T-helper 1 cell treated with Interleukin-12 subunit alpha and Interleukin-12 subunit beta and Interleukin-4 antibody, amounts not matched to agents 30 ng/mL and 1 ng/mL, for 36 hours (primary cell): ENCODE results near the gene EZH2. TPM values are rescaled to one million over a fixed set of nuclear protein-coding genes. Genes with fewer than 3 reads are reported as not detected.

ENCODE experiments used
- intact Hi-C: fragments of 100-400 bp; cut with micrococcal nuclease; formaldehyde crosslinking; loops from one replicate; pipeline ENCODE4 v1.15.1; 2024
- total RNA-seq: library from RNA; stranded (reverse); gene quantifications from 2 replicates; pipeline ENCODE4 v1.2.3, GENCODE V29; 2022

The EZH2 gene
- total RNA-seq, 1 donor from 2014 or later = 73.6 TPM

DNA sequence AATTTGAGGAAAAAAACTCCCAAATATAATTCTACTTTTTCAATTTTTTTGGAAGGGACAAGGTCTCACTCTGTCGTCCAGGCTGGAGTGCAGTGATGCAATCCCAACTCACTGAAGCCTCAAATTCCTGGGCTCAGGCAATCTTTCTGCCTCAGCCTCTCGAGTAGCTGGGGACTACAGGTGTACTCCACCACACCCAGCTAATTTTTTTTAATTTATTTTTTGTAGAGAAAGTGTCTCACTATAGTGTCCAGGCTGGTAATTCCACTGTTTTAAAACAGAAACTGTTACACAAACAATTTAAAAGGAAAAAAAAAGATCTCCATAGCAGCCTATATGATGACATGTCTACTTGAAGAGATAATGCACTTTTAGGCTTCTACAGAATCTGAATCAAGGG is 25.6 kb downstream of the EZH2 start:
- intact Hi-C loops = no loop called here

DNA sequence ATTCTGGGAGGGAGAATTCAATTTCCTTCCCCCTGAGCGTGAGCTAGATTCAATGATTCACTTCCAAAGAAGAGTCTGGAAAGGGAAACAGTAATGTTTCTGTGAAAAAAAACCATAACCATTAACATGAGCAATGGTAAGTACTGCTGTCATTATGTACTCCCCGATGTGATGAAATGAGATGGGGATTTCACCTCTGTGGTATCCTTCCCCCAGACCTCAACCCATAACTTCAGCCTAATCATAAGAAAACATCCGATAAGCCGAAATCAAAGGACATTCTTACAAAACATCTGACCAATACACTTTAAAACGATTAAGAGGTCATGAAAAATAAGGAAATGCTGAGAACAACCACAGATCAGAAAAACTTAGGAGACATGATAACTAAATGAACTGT is 27.2 kb downstream of the EZH2 start:
- intact Hi-C loops = loop anchor here (1.0 to 2.0 kb wide), 6 partner anchors 8 to 282 kb away; no protein-coding TSS in a partner anchor

DNA sequence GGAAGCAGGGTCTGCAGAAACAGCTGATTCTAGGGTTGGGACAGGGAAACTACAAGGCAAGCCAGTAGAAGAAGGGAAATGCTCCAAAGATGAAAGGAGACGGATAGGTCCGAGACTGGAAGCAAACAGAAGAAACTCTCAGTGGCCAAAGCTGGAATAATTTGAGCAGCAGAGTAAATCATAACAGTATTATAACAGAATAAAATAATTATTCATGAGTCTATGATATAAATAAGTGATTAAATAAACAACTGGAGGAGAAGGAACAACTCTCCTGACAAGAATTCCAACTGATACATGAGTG is 27.6 kb downstream of the EZH2 start:
- intact Hi-C loops = loop anchor here (1.0 to 2.0 kb wide), 5 partner anchors 27 to 281 kb away; no protein-coding TSS in a partner anchor

DNA sequence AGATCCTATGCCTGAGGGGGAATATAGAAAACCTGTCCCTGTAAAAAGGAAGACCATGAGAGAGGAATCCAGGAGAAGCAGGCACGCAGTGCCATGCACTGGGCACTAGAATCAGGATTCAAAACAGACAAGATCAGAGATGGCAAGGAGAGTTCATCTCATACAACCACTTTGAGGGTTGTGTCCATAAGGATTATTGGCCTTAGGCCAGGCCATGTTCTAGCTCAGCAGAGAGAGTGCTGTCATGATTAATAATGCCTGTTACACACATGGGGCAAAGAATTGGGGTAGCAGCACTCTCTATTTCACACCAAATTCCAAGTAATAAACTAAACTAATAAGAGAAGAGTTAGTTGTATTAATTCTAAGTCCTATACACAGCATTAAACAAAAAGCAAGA is 29.1 kb downstream of the EZH2 start:
- intact Hi-C loops = no loop called here

DNA sequence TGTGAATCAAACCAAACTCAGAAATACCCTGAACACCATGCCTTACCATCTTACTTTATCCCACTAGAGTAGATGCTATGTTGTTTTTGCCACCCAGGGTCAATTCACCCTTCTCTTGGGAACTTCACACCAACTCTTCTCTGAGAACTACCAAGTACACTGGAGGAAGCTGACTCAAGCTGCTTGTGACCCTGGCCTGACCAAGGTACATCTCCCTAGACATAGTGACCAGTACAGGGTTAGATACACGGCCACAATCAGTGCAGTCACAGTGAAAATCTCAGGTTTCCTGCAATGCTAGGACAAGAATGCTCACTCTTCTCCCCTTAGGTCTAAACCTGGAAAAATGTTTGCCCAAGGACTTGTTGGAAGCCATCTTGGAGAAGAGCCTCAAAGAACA is 31.8 kb downstream of the EZH2 start:
- intact Hi-C loops = no loop called here

DNA sequence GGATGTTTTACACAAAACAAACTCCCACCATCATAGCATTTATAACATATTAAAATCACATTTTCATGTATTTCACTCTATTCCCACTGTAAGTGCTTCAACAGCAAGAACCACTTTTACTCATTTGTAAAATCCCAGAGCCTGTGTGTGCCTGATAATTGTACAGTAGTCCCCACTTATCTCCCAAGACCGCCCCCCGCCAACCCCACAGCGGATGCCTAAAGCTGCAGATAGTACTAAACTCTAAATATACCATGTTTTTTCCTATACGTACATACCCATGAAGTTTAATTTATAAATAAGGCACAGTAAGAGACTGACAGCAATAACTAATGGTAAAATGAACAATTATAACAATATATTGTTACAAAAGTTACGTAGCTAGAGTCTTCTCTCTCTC is 33.5 kb downstream of the EZH2 start:
- intact Hi-C loops = no loop called here

DNA sequence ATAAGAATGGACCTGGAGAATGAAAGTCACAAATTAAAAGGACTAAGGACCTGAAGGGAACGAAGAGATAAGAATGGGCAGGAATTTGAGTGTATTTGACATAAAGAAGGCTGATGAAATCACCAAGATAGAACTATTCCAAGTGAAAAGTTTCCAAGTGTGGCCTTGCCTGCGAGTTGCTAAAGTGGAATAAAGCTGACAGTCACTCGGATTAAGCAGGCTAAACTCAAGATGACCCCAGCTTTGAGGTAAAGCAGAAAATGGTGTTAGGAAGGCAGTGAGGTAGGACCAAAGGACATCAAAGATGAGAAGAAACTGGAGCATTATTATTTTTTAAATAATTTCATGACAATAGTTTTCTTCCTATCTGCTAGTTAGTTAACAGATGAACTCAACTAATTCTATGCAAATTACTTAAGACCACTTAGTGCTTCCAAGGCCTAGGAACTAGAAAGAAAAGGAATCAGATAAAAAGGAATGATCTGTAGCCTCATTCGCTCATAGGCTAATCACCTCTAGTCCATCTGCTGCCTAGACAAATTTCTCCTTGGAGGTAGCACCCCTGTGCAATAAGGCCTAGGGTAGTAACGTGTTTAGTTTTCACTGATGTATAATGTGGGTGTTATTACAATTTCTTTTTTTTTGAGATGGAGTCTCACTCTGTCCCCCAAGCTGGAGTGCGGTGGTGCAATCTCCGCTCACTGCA is 34.5 kb downstream of the EZH2 start:
- intact Hi-C loops = loop anchor here (1.0 kb wide), 1 partner anchor 96 kb away; no protein-coding TSS in a partner anchor

DNA sequence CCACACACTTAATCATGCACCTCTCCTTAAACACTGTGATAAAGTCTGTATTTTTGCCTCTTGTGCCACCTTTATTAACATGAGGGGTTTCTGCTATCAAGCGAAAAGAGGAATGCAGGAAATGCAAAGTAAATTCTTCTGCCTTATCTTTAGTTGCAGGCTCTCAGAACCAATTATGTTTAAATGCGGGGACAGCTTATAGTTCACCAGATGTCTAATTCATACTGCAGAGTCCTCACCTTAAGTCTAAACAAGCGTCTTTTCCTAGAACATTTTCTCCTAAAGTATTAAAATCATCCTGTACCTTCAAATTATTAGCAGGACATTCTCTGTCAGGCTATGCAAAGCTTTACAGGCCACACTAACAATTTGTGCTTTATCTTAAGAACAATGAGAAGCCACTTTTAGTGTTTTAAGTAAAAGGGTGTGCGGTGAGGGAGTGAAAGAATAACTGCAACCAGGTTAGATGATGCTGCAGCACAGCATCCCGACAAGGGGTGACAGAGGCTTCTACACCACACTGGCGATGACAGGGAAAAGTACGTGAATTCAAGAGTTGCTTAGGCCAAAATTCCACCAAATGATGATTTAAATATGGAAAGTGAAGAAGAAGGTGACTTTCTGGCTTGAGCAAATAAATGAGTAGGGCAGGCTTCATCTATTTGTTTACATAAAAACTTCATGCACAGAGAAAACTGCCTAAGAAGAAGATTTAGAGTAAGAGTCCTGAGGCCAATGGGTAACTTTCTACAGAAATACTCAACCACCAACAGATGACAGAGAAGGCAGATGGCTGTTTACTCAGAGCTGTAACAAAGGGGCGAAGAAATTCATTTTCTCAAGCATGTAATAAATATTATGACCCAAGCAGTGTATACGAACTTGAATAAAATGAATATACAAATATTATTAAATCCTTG is 36.0 kb downstream of the EZH2 start:
- intact Hi-C loops = no loop called here

DNA sequence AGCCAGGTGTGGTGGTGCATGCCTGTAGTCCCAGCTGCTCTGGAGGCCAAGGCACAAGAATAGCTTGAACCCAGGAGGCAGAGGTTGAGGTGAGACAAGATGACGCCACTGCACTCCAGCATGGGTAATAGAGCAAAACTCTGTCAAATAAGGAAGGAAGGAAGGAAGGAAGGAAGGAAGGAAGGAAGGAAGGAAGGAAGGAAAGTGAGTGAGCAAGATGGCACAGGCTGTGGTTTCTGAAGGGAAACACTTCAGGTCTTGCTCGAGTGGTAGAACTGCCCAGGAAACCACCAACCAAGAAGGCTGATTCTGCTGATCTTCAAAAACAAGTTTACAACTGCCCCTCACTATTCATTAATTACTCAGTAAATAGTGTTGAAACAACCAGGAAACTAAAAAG is 45.2 kb downstream of the EZH2 start:
- intact Hi-C loops = no loop called here

DNA sequence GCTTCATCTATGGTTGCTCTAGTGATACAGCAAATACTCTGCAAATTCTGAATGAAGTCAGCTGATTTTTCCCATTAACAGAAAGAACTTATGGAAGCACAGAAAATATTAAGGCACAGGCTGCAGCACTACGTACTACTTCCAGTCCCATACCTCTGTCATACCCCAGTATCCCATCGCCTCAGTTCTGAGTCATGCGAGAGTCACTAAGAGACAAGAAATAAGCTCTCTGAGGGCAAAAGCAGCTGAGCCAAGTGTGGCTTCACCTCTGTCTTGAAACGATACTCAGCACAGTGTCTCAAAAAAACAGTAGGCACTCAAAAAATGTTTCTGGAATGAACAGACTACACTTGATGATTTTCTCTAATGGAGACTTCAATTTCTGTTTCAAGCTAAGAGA is 48.2 kb downstream of the EZH2 start:
- intact Hi-C loops = no loop called here

DNA sequence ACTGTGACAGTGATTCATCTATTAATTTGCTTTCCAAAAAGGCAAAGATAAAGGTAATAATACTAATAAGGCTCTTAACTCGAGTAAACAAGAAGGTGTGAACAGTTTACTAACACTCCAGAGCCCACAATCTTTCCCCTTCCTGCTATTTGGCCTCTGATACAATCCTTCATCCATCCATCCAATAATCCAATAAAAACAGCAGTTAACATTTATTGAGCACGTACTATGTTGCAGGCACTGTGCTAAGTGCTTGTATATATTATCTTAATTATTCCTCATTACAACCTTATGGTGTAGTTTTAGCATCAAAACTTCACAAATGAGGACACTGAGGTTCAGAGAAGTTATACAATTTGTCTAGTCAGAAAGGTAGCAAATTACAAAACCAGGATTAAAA is 49.5 kb downstream of the EZH2 start:
- intact Hi-C loops = no loop called here

DNA sequence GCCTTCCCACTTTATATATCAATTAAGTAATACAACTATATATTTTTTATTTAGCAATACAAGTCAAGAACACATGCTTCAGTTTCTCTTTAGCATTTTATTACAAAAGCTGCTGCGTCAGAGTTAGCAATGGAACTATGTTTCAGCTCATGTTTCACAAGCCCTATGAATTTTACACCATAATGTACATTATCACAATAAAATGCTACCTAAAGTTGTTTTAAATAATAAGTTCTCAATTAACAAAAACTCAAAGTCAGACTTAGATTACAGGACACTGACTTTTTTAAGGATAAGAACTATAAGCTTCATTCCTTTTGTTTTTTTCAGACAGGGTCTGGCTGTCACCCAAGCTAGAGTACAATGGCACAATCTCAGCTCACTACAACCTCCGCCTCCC is 52.3 kb downstream of the EZH2 start:
- intact Hi-C loops = no loop called here

DNA sequence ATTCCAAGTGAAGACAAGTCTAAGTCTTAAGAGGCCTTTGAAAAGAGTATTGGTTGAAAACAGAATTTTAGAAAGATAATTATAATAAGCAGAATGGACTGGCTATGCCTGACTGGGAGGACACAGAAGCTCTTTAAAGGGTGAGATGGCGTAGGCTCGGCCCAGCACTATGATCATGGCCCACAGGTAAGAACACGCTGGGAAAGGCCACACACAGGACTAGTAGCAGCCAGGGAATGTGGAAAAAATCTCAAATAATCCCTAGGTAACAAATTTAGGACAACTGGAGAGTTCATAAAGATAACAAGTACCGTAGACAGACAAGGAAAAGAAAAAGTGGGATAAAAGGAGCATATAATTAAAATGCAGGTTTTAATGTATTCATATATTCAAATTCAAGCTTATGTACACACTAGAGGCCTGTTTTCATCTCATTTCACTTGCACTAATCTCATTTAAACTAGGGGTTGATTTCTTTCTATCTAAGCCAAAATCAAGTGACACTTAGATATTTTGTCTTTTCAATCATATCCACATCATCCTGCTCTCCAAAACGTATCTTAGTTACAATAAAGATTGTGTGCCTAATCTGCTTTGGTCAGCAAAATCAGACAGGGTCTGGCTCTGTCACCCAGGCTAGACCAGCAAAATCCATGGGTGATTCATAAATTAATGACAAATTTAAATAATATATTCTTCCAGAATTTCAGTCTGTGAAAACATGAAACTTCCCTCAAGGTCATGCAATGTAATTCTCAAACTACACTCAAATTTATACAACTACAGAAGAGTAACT is 53.0 kb downstream of the EZH2 start:
- intact Hi-C loops = no loop called here

DNA sequence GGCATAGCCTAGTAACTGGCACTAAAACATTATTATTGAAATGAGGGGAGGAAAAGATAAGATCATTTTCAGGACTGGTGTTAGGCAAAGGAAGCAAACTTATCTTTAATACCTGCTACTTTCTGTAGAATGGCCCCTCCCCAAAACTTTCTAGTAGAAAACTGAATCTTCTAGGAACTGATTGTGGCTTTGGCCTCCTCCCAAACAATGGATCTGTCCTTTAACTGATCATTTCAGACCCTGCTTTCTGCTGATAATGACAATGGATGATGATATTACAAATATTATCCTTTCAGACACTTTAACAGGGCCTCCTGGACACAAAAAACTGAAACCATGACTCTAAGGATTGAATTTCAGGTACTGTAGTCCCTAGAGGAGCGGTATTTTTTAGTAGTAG is 55.1 kb downstream of the EZH2 start:
- intact Hi-C loops = no loop called here

DNA sequence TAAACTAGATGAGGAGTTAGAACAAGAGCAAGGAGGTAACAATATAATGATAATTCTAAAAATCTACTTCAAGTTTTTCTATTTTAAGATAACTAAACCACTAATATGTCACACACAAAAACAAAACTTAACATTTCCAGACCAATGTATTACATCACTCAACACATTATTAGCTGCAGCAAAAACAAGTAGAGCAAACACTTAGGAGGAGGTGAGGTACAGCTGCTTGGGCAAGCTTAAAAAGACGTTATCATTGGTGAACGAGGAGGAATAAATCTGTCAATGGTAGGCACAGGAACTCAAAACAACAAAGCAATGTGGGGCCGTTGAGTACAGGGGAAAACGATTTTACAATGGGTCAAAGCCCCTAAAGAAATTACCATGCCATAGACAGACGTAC is 58.8 kb downstream of the EZH2 start:
- intact Hi-C loops = no loop called here

DNA sequence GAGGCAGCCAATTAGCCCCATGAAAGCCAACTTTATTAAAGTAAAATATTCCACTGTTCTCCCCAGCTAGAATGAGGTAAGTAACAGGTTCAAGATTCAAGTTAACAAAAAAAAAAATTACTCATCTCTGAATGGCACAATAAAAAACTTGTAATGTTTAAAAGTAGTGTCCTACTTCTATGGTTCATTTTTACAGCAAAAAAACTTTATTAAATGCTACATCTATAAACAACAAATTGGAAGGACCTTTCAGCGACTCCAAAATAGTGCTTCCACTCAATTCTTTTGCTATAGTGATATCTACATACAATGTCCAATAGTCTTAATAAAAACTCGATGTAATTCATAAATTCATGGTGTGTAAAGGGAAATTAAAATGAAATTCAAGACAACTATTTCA is 59.2 kb downstream of the EZH2 start:
- intact Hi-C loops = no loop called here

DNA sequence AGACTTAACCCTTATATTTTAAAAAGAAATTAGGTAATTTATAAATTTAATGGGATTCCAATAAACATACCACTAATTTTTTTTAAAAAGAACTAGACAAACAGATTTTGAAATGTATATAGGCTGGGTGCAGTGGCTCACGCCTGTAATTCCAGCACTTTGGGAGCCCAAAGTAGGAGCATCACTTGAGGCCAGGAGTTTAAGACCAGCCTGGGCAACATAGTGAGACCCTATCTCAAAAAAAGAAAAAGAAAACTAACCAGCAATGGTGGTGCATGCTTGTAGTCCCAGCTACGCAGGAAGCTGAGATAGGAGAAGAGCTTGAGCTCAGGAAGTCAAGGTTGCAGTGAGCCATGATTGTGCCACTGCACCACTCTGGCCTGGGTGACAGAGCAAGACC is 62.7 kb downstream of the EZH2 start:
- intact Hi-C loops = no loop called here

DNA sequence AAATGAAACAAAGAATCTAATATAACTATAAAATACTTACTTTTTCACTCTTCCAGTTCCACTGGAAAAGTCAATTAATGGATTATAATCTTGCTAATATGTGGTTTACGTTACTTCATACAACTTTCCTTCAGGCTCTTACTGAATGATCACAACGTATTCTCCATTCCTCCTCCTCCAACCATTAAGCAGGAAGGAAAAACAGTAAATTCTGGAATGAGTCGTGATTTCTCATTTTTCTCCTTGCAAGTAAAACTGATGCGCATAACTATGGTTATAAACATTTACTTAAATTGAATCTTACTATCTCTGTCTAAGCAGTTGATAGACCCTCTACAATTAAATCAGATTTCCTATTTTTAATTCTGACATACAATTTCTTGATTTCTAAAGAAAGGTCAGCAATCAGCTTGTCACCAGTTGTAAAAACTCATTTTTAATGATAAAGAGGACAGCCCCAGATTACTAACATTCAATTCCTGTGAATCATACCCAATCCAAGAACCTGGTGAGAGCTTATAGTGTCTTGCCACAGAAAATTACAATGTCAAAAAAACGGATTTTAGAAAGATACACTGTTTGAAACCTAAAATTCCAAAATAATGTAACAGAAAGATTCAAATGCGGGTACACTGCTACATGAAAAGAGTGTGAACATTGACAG is 64.3 kb downstream of the EZH2 start:
- intact Hi-C loops = loop anchor here (5.0 kb wide), 1 partner anchor 142 kb away; no protein-coding TSS in a partner anchor

DNA sequence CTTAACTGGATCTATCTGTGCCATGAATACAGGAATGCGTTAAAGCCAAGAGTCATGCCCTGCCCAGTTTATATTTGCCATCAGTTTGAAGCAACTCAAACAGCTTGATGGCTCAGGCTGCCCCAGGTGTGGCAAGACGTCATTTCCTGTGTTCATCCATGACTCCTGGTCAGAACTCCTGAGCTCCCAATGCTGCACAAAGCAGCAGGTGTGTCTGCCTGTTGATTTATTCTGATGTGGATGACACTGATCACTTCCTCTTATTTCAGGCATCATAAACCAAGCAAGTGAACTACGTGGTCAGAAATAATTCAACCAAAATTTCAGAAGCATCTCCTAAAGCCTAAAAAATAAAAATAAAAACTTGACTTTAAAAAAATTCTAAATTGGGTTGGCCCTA is 68.5 kb downstream of the EZH2 start:
- intact Hi-C loops = loop anchor here (5.0 kb wide), 1 partner anchor 147 kb away; no protein-coding TSS in a partner anchor

DNA sequence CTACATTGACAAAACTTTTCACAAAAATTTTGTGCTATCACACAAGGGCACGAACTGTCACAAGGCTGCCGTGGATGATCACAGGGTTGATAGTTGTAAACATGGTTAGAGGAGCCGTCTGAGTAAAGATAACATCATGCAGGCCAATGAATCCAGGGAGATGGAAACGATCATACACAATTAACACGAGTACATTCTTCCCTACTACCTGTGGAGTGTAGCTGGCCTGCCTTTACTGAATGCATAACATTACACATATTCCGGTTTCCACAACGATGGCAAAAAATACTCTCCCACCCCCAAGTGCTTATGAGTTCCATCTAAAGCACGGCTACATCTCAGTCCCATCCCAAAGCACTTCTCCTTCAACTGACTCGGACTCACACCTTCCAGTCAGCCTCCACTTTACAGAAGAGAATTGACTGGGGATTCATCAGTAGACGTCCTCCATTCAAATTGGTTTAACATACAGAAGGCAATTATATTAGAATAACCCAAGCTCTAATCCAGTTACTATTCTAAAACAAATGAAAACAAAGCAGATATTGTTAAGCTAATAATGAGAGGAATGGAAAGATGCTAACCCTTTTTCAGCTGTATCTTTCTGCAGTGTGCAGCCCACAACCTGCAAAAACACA is 69.0 kb downstream of the EZH2 start:
- intact Hi-C loops = loop anchor here (5.0 kb wide), 1 partner anchor 147 kb away; no protein-coding TSS in a partner anchor

DNA sequence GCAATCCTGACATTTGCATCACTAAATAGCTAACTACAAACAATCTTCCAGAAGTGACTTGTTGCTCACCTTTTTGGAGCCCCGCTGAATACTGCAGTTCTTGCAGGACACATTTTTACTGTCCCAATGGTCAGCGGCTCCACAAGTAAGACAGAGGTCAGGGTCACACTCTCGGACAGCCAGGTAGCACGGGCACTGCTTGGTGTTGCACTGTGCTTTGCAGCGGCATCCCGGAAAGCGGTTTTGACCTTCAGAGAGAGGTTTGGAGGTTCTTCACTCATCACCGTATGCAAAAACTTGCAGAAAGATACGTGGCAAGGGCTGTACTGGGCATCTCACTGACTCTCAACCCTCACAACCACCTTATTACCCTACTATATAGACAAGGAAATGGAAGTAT is 70.2 kb downstream of the EZH2 start:
- intact Hi-C loops = no loop called here
